ENCODE results near the gene IP6K1.

Gene IP6K1

DNA sequence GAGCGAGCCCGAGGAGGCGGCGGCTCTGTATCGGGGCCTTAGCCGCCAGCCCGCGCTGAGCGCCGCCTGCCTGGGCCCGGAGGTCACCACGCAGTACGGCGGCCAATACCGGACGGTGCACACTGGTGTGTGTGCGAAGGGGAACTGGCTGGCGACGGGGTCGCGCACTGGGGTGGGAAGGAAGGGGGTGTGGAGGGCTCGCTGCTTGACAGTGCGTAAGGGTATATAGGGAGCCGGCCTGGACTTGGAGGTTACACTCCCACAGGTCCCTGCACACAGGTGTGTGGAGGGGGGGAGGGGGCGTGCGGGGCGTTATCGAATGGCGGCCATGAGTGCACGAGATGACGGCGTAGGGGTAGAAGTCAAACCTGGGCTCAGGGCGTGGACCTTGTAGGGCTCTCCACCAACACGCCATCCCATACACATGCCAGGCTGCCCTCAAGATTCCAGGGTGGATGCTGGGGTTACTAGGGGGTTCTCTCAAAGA lies 111.8 kb downstream of the IP6K1 start:
- TF ChIP-seq, protein P1, sequence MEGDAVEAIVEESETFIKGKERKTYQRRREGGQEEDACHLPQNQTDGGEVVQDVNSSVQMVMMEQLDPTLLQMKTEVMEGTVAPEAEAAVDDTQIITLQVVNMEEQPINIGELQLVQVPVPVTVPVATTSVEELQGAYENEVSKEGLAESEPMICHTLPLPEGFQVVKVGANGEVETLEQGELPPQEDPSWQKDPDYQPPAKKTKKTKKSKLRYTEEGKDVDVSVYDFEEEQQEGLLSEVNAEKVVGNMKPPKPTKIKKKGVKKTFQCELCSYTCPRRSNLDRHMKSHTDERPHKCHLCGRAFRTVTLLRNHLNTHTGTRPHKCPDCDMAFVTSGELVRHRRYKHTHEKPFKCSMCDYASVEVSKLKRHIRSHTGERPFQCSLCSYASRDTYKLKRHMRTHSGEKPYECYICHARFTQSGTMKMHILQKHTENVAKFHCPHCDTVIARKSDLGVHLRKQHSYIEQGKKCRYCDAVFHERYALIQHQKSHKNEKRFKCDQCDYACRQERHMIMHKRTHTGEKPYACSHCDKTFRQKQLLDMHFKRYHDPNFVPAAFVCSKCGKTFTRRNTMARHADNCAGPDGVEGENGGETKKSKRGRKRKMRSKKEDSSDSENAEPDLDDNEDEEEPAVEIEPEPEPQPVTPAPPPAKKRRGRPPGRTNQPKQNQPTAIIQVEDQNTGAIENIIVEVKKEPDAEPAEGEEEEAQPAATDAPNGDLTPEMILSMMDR (IDR thresholded peaks at IDR 0.05; ENCODE audit: borderline replicate concordance, control extremely low read depth, extremely low read depth, insufficient read depth, missing control alignments), result no peak
- in situ Hi-C loops (cut with MboI; ENCODE audit: low sequenced_read_pairs, unreplicated experiment), result loop anchor here (10.0 kb wide), 1 partner anchor 130 kb away; no protein-coding TSS in a partner anchor
- DNase-seq (ENCODE audit: low spot score), result no peak
